HUES64 (cell line): Measurements from ENCODE around the gene PARP2.

Source experiments
- H3K27ac ChIP-seq: 2 replicates; pipeline ENCODE4 v1.7.0; 2013; ENCODE audit warnings: low read depth, low read length, inconsistent platforms
- H3K27me3 ChIP-seq: 2 replicates; pipeline ENCODE4 v1.6.1; 2013; ENCODE audit warnings: mild to moderate bottlenecking, low read length; ENCODE audit not compliant: insufficient read depth
- H3K36me3 ChIP-seq: 2 replicates; pipeline ENCODE4 v1.6.1; 2013; ENCODE audit warnings: mild to moderate bottlenecking, low read length; ENCODE audit not compliant: insufficient read depth
- H3K4me1 ChIP-seq: 2 replicates; pipeline ENCODE4 v1.6.1; 2013; ENCODE audit warnings: mild to moderate bottlenecking, low read length, moderate library complexity; ENCODE audit not compliant: insufficient read depth
- H3K4me3 ChIP-seq: 2 replicates; pipeline ENCODE4 v1.5.1; 2013; ENCODE audit warnings: mild to moderate bottlenecking, low read length, moderate library complexity
- H3K9ac ChIP-seq: 2 replicates; pipeline ENCODE4 v1.6.1; 2013; ENCODE audit warnings: mild to moderate bottlenecking, low read depth, low read length
- H3K9me3 ChIP-seq: 2 replicates; pipeline ENCODE4 v1.6.1; 2013; ENCODE audit warnings: low read depth, low read length; ENCODE audit not compliant: insufficient read depth
- WGBS: fragments of 150-250, 120-280 bp; methylation state at CpG from one replicate; pipeline ENCODE4 v1.1.7; 2013; ENCODE audit warnings: missing lambda C conversion rate; 5-methylcytosine and 5-hydroxymethylcytosine counted together

The PARP2 gene

DNA sequence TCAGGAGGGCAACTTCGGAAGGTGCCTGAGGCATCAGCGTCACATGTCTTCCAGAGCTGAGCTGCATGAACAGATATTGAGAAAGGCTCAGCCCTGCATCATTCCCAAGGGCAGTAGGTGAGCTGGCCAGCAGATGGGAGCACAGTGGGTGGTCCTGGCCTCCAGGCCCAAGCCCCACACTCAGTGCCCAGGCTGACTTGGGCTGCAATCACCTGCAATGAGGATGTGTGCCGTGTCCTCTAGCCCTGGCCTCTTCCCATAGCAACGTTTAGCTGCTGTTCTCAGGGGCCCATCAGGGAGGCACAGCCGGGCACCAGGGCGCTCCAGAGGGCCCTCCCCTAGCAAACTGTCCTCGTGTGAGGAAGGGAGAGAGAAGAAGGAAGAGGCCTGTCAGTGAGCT, 37.9 kb downstream of the PARP2 start:
- H3K9ac ChIP-seq: no peak overlapping the region
- H3K27me3 ChIP-seq: no peaks in the 10 kb centered on the region
- WGBS: 94% methylated on average over 7 of the region's 7 CpGs
- H3K4me3 ChIP-seq: no peak overlapping the region
- H3K36me3 ChIP-seq: peaks cover 92% of the 10 kb centered on the region
- H3K27ac ChIP-seq: no peak overlapping the region
- no peaks in the 10 kb centered on the region for H3K4me1 ChIP-seq
- H3K9me3 ChIP-seq: no peaks in the 10 kb centered on the region

DNA sequence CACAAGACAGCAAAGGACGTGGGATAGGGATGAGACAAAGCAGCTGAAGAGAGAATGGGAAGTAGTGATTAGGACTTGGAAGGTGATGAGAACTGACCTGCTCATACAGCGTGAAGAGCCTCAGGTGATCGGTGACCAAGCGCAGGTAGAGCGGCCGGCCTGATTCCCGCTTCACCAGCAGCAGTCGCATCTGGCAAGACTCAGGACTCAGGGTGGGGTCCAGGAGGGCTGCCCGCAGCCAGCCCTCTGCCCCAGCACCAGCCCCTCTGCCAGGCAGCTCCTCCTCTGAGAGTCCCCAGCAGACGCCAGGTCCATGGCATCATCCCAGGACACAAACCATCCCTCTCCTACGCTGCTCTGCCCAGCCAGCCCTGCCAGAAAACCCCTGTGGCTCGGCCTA, 39.1 kb downstream of the PARP2 start:
- H3K9me3 ChIP-seq: no peaks in the 10 kb centered on the region
- no peak overlapping the region for H3K9ac ChIP-seq
- no peak overlapping the region for H3K27ac ChIP-seq
- no peak overlapping the region for H3K4me3 ChIP-seq
- no peaks in the 10 kb centered on the region for H3K27me3 ChIP-seq
- peaks cover 83% of the 10 kb centered on the region for H3K36me3 ChIP-seq
- WGBS: 94% methylated on average over 12 of the region's 12 CpGs
- H3K4me1 ChIP-seq: no peaks in the 10 kb centered on the region; the same call in 1 of the 2 replicates

DNA sequence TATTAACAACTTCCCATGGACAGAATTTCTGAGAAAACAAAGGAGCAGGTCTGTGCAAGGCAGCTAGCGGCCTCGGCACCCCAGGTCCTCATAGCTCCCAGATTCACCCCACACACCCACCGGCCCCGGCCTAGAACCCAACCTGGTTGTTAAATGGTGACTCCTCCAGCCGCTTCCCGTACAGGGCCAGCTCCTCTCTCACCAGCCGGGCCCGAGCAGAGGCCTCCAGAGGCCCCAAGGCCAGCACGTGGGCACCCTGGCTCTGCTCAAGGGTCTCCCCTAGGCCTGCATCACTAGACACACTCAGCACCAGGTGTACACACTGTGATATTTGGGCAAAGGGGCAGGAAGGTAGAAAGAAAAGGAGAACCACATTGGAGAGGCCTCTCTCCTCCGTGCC, 39.6 kb downstream of the PARP2 start:
- Histone ChIP-seq H3K36me3 (peaks cover 84% of the 10 kb centered on the region), H3K9me3 (no peaks in the 10 kb centered on the region), H3K27me3 (no peaks in the 10 kb centered on the region), H3K27ac (no peak overlapping the region), H3K9ac (no peak overlapping the region), H3K4me1 (no peaks in the 10 kb centered on the region; the same call in 1 of the 2 replicates), H3K4me3 (no peak overlapping the region)
- 96% methylated on average over 10 of the region's 10 CpGs for WGBS

DNA sequence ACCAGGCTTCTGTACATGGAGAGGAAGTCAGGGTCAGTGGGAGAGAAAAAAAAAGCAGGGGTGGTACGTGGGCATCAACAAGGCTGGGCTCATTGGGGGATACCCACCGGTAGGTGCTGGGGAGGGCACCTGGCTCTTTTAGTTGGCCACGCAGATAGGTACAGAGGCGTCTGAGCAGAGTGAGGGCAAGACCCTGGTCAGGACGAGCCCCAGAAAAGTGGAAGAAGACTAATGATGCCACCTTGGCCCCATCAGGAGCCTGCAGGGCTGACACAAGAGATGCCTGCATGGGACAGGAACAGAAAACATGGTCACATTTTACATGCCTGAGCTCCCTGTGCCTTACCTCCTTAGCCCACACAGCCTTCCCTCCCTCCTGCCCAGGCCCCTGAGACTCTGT, 40.2 kb downstream of the PARP2 start:
- Histone ChIP-seq H3K36me3 (peaks cover 82% of the 10 kb centered on the region), H3K4me1 (peaks cover 3% of the 10 kb centered on the region; the same call in 1 of the 2 replicates), H3K27me3 (no peaks in the 10 kb centered on the region), H3K27ac (no peak overlapping the region), H3K4me3 (no peak overlapping the region), H3K9ac (no peak overlapping the region), H3K9me3 (no peaks in the 10 kb centered on the region)
- WGBS: 90% methylated on average over 5 of the region's 5 CpGs

DNA sequence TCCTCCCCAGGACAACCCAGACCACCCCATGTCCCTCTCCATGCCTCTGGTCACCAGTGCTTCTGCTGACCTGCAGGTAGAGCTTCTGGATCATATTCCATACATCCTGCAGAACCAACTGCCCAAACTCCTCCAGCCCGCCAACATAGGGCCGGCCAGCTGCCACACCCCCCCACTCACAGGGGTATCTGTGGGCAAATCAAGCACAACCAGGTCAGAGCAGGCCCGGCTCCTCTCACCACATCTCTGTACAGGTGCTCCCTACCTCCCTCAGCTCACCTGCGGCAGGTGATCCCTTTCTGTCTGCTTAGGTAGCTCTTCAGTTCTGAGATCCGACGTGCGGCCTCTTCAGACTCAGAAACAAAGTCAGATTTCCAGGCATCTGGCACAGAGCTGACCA, 40.9 kb downstream of the PARP2 start:
- Histone ChIP-seq H3K4me1 (peaks cover 3% of the 10 kb centered on the region; the same call in 1 of the 2 replicates), H3K36me3 (peaks cover 80% of the 10 kb centered on the region), H3K27me3 (no peaks in the 10 kb centered on the region), H3K9ac (no peak overlapping the region), H3K4me3 (no peak overlapping the region), H3K9me3 (no peaks in the 10 kb centered on the region), H3K27ac (no peak overlapping the region)
- WGBS: 89% methylated on average over 7 of the region's 7 CpGs

DNA sequence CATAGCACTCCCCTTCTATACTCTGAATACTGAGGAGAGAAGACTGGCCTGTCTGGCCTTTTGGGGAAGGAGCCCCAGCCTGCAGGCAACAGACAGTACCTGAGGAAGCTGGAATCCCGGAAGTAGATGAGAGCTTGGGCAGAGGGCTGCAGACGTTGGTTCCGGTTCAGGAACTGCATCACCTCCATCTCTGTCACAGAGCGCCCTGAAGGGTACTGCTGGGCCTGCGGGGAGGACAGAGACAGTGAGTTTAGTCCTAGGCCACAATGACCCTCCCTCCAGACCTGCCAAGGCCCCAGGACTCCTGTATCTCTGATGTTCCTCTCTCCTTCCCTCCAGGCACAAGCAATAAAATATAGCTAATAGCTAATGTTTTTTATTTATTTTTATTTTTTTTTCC, 41.5 kb downstream of the PARP2 start:
- no peak overlapping the region for H3K9ac ChIP-seq
- H3K9me3 ChIP-seq: no peaks in the 10 kb centered on the region
- no peak overlapping the region for H3K4me3 ChIP-seq
- no peak overlapping the region for H3K27ac ChIP-seq
- H3K27me3 ChIP-seq: no peaks in the 10 kb centered on the region
- 95% methylated on average over 5 of the region's 5 CpGs for WGBS
- H3K36me3 ChIP-seq: peaks cover 80% of the 10 kb centered on the region
- H3K4me1 ChIP-seq: peaks cover 3% of the 10 kb centered on the region; the same call in 1 of the 2 replicates

DNA sequence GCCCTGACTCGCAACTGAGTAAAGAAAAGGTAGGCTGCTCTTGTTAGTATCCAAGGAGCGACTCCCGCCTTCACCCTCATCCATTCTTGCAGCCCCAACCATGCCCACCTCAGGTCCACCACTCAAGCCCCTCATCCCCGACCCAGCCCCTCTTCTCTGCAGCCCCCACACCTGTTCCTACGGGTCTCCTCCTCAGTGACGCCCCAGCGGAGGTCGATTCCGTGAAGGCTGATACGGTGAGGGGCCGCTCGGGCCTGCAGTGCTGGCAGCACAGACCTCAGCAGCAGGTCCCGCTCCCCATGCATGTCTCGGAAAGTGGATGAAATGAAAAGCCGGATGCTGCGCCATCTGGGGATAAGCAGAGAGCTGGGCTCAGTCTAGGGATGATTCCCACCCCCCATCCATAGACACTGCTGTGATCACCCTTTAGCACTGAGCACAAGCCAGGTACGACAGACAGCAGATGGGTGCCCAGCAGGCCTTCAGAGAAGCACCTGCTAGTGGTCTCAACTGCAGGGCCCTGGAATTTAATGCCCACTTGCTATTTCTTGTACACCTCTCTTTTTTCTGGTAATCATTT, 42.9 kb downstream of the PARP2 start:
- peaks cover 80% of the 10 kb centered on the region for H3K36me3 ChIP-seq
- H3K9ac ChIP-seq: no peak overlapping the region
- H3K4me3 ChIP-seq: no peak overlapping the region
- H3K27ac ChIP-seq: no peak overlapping the region
- WGBS: 95% methylated on average over 17 of the region's 17 CpGs
- no peaks in the 10 kb centered on the region for H3K9me3 ChIP-seq
- H3K4me1 ChIP-seq: peaks cover 3% of the 10 kb centered on the region; the same call in 1 of the 2 replicates
- H3K27me3 ChIP-seq: no peaks in the 10 kb centered on the region

DNA sequence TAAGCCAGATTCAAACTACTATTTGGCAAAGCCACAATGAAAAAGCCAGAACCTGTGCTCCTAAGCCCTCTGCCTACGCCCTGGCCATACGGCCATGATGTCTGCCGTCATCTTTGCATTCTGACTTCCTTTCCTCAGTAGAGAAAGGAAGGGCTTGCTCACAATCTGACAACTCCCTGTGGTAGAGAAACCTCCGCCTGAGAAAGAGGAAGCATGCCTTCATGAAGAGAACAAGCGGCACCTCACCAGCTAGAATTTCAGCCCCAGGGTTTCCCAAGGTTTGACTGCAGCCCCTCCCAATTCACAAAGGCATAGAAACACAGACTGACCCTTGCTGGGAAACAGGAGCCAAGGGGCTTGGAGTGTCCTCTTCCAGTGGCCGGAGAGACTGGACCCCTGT, 44.1 kb downstream of the PARP2 start:
- peaks cover 81% of the 10 kb centered on the region for H3K36me3 ChIP-seq
- H3K4me3 ChIP-seq: no peak overlapping the region
- H3K9ac ChIP-seq: no peak overlapping the region
- no peaks in the 10 kb centered on the region for H3K27me3 ChIP-seq
- WGBS: 87% methylated on average over 6 of the region's 6 CpGs
- no peaks in the 10 kb centered on the region for H3K9me3 ChIP-seq
- peaks cover 3% of the 10 kb centered on the region; the same call in 1 of the 2 replicates for H3K4me1 ChIP-seq
- 0 out of 2 replicates have a peak overlapping the region, but pooled peaks have one; percentile 20 for H3K27ac ChIP-seq

DNA sequence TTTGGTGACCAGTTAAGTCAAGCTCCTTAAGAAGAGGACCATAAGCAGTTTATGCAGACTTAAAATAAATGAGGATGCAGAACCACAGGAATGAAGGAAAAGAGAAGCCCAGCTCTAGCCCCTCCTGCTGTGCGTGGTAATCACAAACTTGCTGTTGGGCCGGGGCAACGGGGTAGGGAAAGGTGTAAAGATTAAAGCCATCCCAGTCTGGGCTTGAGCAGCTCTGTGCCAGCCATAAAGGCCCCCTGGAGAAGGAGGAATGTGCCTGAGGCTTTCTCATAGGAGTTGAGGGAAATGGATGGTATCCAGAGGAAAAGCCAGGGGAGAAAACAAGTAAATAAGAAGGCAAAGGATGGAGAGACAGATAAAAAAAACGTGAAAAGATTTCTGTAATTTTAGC, 44.7 kb downstream of the PARP2 start:
- no peaks in the 10 kb centered on the region for H3K9me3 ChIP-seq
- no peaks in the 10 kb centered on the region for H3K27me3 ChIP-seq
- peaks cover 3% of the 10 kb centered on the region; the same call in 1 of the 2 replicates for H3K4me1 ChIP-seq
- H3K27ac ChIP-seq: peak overlapping the region; percentile 28; the same call in 1 of the 2 replicates
- peaks cover 77% of the 10 kb centered on the region for H3K36me3 ChIP-seq
- WGBS: 26% methylated on average over 4 of the region's 4 CpGs
- no peak overlapping the region for H3K4me3 ChIP-seq
- H3K9ac ChIP-seq: no peak overlapping the region

DNA sequence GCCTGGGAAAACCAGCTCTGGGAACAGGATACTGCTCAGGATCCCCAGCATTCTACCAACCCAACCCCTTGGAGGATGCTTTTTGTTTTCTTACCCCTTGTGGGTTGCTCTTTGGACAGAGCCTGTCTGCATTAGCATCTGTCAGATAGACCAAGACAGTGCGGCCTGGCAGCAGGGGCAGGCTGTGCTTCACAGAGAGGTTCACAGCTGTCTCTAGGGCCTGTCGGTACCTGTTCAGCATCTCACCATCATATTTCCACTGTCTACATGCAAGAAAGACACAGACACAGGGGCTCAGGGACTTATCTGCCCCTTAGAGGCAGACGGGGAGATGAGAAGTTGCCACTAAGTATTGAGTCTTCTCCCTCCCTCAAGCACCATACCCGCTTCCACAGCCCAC, 48.1 kb downstream of the PARP2 start:
- Histone ChIP-seq H3K4me1 (peaks cover 3% of the 10 kb centered on the region; the same call in 1 of the 2 replicates), H3K4me3 (no peak overlapping the region), H3K36me3 (peaks cover 69% of the 10 kb centered on the region), H3K27ac (no peak overlapping the region), H3K27me3 (no peaks in the 10 kb centered on the region), H3K9me3 (no peaks in the 10 kb centered on the region), H3K9ac (no peak overlapping the region)
- 98% methylated on average over 3 of the region's 4 CpGs for WGBS

DNA sequence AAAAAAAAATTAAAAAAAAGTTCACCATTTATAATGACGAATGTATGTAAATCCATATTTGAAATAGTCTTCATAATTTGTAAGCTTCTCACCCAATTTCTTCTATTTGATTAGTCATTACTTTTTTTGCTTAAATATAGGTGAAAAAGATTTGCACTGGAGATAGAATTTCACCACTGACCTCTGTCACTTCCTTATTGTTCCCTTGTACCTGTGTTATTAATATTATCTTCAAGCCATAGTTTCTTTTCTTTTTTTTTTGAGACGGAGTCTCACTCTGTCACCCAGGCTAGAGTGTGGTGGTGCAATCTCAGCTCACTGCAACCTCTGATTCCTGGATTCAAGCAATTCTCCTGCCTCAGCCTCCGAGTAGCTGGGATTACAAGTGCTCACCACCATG, 54.1 kb downstream of the PARP2 start:
- Histone ChIP-seq H3K27ac (no peak overlapping the region), H3K9ac (no peak overlapping the region), H3K4me3 (no peak overlapping the region), H3K27me3 (no peaks in the 10 kb centered on the region), H3K36me3 (peaks cover 68% of the 10 kb centered on the region), H3K4me1 (no peaks in the 10 kb centered on the region), H3K9me3 (no peaks in the 10 kb centered on the region)
- WGBS: 92% methylated on average over 2 of the region's 3 CpGs

DNA sequence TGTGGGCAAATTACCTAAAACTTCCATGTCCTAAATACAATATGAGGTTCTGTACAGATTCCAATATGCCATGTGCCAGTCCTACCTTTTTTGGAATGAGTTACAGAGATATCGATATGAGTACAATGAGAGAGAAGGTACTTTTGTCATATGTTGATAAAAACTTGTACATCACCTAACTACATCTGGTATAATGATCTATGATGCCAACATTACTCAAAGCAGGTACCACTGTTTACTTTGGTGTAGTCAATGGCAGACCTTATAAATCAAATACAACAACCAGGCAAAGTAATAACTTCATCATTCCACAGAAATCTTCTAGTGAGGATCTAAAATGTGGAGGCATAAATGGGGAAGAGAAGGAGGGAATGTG, 57.1 kb downstream of the PARP2 start:
- H3K4me1 ChIP-seq: no peaks in the 10 kb centered on the region
- H3K27me3 ChIP-seq: no peaks in the 10 kb centered on the region
- no CpG with 5 or more reads among the region's 1 CpG for WGBS
- H3K27ac ChIP-seq: no peak overlapping the region
- no peaks in the 10 kb centered on the region for H3K9me3 ChIP-seq
- H3K9ac ChIP-seq: no peak overlapping the region
- H3K4me3 ChIP-seq: no peak overlapping the region
- peaks cover 73% of the 10 kb centered on the region for H3K36me3 ChIP-seq
